Central memory CD8-positive, alpha-beta T cell (primary cell): ENCODE data around the gene SLC45A3.

Experiments
- ATAC-seq: fragments of 150-1000 bp; cut with Tn5 transposase; replicated peaks from 2 replicates; pipeline ENCODE4 v1.10.0; 2022; ENCODE audit warnings: mild to moderate bottlenecking, moderate FRiP score, moderate number of reproducible peaks; ENCODE audit not compliant: poor library complexity, severe bottlenecking; ENCODE audit errors: extremely low read depth
- DNase-seq, 2 donors: peaks; one replicate each; pipeline ENCODE4 v3.0.0; 2021; ENCODE audit warnings: low spot score in 2 of 2
- H3K27ac Mint-ChIP-seq: one replicate; pipeline ENCODE4 v1.8.0; 2022; ENCODE audit warnings: low read depth, mild to moderate bottlenecking, moderate library complexity, mixed read lengths
- H3K27me3 Mint-ChIP-seq: one replicate; pipeline ENCODE4 v1.8.0; 2022; ENCODE audit warnings: mixed read lengths
- H3K36me3 Mint-ChIP-seq: one replicate; pipeline ENCODE4 v1.8.0; 2022; ENCODE audit warnings: mild to moderate bottlenecking, moderate library complexity, mixed read lengths; ENCODE audit not compliant: insufficient read depth
- H3K4me1 Mint-ChIP-seq: one replicate; pipeline ENCODE4 v1.8.0; 2022; ENCODE audit warnings: mixed read lengths
- H3K4me3 Mint-ChIP-seq: one replicate; pipeline ENCODE4 v1.8.0; 2022; ENCODE audit warnings: mild to moderate bottlenecking, moderate library complexity, mixed read lengths
- H3K9me3 Mint-ChIP-seq: one replicate; pipeline ENCODE4 v1.8.0; 2022; ENCODE audit warnings: mixed read lengths

Gene SLC45A3

GRCh38 chr1:205692423-205692822, 12.1 kb upstream of the SLC45A3 start:
- H3K27me3 Mint-ChIP-seq: peaks cover 62% of the 10 kb centered on the region
- DNase-seq: no peak
- H3K27ac Mint-ChIP-seq: no peak overlapping the region
- ATAC-seq: no peak
- no peaks in the 10 kb centered on the region for H3K36me3 Mint-ChIP-seq
- H3K9me3 Mint-ChIP-seq: no peaks in the 10 kb centered on the region
- H3K4me1 Mint-ChIP-seq: no peaks in the 10 kb centered on the region
- H3K4me3 Mint-ChIP-seq: no peak overlapping the region

GRCh38 chr1:205690122-205690756, 9.9 kb upstream of the SLC45A3 start:
- Mint-ChIP-seq H3K36me3 (no peaks in the 10 kb centered on the region), H3K9me3 (no peaks in the 10 kb centered on the region), H3K27ac (no peak overlapping the region), H3K27me3 (peaks cover 51% of the 10 kb centered on the region), H3K4me3 (no peak overlapping the region), H3K4me1 (no peaks in the 10 kb centered on the region)
- DNase-seq: no peak
- no peak for ATAC-seq

DNA sequence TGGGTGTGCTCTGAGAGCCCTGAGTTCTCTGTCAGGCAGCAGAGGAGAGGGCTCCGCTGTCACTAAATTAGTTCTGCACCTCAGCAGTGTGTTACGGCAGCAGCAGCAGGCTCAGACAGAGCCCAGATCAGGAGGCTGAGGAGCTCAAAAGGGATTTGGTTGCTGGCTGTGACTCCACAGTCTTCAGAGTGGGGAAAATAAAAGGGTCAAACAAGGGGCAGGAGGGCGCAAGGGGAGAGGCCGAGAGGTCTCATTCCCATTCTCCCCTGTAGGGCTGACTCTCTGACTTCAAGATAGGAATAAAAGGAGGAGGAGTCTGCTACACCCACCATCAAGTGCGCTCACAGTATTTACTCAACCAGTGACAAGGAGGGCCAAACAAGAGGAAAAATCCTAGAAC, 9.2 kb upstream of the SLC45A3 start:
- no peaks in the 10 kb centered on the region for H3K4me1 Mint-ChIP-seq
- ATAC-seq (no peak), DNase-seq (no peak)
- no peaks in the 10 kb centered on the region for H3K36me3 Mint-ChIP-seq
- no peak overlapping the region for H3K27ac Mint-ChIP-seq
- no peaks in the 10 kb centered on the region for H3K9me3 Mint-ChIP-seq
- H3K4me3 Mint-ChIP-seq: no peak overlapping the region
- peaks cover 51% of the 10 kb centered on the region for H3K27me3 Mint-ChIP-seq

DNA sequence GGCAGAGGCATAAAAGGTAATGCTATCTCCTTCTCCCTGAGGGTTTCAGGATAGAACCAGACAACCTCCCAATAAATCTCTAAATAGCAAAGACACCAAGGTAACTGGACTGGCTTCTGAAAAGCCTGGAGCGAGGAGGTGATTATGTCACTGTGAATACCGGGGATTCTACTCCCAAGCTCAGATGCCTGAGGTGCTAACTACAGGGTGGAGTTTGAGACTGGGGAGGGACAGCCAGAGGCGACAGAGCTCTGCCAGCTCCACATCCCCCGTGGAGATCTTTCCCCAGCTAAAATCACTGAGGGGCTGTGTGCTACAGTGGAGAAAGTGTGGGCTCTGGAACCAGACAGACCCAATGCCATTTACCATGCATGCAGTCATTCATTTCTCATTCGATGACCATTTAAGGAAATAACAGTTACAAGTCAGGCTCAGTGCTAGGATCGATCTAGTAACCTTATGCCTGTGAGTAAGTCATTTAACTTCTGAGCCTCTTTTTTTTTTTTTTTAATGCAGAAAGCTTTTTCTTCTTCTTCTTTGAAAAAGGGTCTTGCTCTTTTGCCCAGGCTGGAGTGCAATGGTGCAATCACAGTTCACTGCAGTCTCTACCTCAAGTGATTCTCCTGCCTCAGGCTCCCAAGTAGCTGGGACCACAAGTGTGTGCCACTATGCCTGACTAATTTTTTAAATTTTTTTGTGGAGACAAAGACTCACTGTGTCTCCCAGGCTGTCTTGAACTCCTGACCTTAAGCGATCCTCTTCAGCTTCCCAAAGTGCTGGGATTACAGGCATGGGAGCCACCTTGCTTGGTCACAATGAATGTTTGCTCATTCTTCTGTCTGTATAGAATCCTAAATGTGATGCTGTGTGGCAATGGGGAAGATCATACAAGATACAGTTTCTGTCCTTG, 8.1 kb upstream of the SLC45A3 start:
- Mint-ChIP-seq H3K4me3 (no peak overlapping the region), H3K27ac (no peak overlapping the region)
- no peak for DNase-seq

GRCh38 chr1:205687242-205687641, 6.9 kb upstream of the SLC45A3 start:
- ATAC-seq (no peak), DNase-seq (no peak)
- peaks cover 37% of the 10 kb centered on the region for H3K27me3 Mint-ChIP-seq

More for the DNA sequence above, 8.1 kb upstream of the SLC45A3 start:
- ATAC-seq: no peak
- Mint-ChIP-seq H3K36me3 (no peaks in the 10 kb centered on the region), H3K9me3 (no peaks in the 10 kb centered on the region), H3K4me1 (no peaks in the 10 kb centered on the region), H3K27me3 (peaks cover 48% of the 10 kb centered on the region)

DNA sequence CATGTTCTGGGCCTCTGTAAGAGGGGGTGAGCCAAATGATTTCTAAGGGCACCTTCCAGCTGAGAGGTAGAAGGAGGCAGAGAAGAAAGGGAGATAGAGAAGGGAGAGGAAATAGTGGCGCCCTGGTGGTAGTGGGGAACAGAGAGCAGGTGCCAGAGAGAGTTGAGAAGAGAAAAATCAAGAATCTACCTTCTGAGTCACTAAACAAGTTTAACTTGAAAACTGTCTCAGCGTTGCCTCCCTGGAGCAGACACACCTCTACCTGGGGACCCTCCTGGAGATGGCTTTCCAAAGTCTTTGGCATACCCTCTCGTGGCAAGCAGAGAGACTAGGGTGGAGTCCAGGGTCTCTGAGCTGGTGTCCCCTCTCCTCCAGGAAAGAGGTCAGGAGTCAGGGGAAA, 1.1 kb upstream of the SLC45A3 start:
- H3K27ac Mint-ChIP-seq: no peak overlapping the region

More at GRCh38 chr1:205687242-205687641, 6.9 kb upstream of the SLC45A3 start:
- no peak overlapping the region for H3K27ac Mint-ChIP-seq
- H3K4me3 Mint-ChIP-seq: no peak overlapping the region
- no peaks in the 10 kb centered on the region for H3K4me1 Mint-ChIP-seq
- no peaks in the 10 kb centered on the region for H3K9me3 Mint-ChIP-seq
- H3K36me3 Mint-ChIP-seq: no peaks in the 10 kb centered on the region

GRCh38 chr1:205678286-205679111, 1.8 kb downstream of the SLC45A3 start:
- ATAC-seq (no peak), DNase-seq (no peak)
- peaks cover 22% of the 10 kb centered on the region for H3K4me1 Mint-ChIP-seq
- peaks cover 13% of the 10 kb centered on the region for H3K27me3 Mint-ChIP-seq
- peaks cover 2% of the 10 kb centered on the region for H3K36me3 Mint-ChIP-seq
- H3K9me3 Mint-ChIP-seq: no peaks in the 10 kb centered on the region
- H3K4me3 Mint-ChIP-seq: peak overlapping the region; percentile 78
- no peak overlapping the region for H3K27ac Mint-ChIP-seq

More for the DNA sequence above, 1.1 kb upstream of the SLC45A3 start:
- Mint-ChIP-seq H3K36me3 (peaks cover 2% of the 10 kb centered on the region), H3K9me3 (no peaks in the 10 kb centered on the region), H3K27me3 (peaks cover 13% of the 10 kb centered on the region), H3K4me1 (peaks cover 22% of the 10 kb centered on the region), H3K4me3 (peak overlapping the region; percentile 78)
- ATAC-seq: no peak
- no peak for DNase-seq

GRCh38 chr1:205677167-205677566, 3.1 kb downstream of the SLC45A3 start:
- no peaks in the 10 kb centered on the region for H3K9me3 Mint-ChIP-seq
- ATAC-seq (no peak), DNase-seq (no peak)
- H3K4me1 Mint-ChIP-seq: peaks cover 22% of the 10 kb centered on the region
- H3K27ac Mint-ChIP-seq: no peak overlapping the region
- peaks cover 14% of the 10 kb centered on the region for H3K27me3 Mint-ChIP-seq
- H3K4me3 Mint-ChIP-seq: no peak overlapping the region
- H3K36me3 Mint-ChIP-seq: peaks cover 2% of the 10 kb centered on the region

DNA sequence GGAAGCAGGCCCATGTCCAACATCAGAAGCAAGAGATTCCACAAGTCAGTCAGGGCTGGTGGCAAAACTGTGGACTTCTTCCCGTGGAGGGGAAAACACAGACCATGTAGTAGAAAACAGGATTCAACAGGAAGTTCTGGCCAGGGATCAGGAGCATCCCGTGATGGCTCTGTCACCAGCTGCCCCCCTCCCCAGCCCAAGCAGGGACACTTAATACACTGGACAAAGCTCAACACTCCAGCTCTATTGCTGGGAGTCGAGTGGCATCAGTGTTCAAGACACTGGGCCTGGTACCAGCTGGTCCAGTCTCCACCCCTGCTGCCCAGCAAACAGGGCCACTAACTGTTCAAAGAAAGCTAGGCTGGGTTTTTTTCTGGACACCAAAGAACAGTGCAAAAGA, 3.7 kb downstream of the SLC45A3 start:
- ATAC-seq (no peak), DNase-seq (no peak)
- Mint-ChIP-seq H3K4me1 (peaks cover 27% of the 10 kb centered on the region), H3K9me3 (no peaks in the 10 kb centered on the region), H3K4me3 (no peak overlapping the region), H3K27ac (no peak overlapping the region), H3K27me3 (peaks cover 19% of the 10 kb centered on the region), H3K36me3 (peaks cover 2% of the 10 kb centered on the region)

DNA sequence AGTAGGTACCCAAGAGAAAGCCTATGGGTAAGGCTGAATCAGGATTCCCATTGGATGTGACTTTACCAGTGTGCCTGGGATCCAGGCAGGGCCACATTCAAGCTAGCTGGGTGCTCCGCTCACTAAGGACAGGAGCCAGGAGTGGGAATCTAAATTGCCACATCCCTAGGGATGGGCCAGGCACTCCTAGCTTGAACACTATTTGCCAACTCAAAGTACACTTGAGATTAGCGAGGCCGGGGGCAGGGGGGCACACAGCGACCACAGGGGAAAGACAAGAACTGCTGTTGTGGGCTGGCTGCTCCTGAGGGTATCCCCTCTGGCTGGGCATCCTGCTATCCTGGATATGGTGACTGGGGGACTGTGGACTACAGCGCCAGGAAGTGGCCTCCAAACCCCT, 4.3 kb downstream of the SLC45A3 start:
- no peak for ATAC-seq
- Mint-ChIP-seq H3K27me3 (peaks cover 19% of the 10 kb centered on the region), H3K36me3 (peaks cover 3% of the 10 kb centered on the region), H3K4me1 (peaks cover 28% of the 10 kb centered on the region), H3K4me3 (no peak overlapping the region), H3K27ac (no peak overlapping the region), H3K9me3 (no peaks in the 10 kb centered on the region)
- no peak for DNase-seq

DNA sequence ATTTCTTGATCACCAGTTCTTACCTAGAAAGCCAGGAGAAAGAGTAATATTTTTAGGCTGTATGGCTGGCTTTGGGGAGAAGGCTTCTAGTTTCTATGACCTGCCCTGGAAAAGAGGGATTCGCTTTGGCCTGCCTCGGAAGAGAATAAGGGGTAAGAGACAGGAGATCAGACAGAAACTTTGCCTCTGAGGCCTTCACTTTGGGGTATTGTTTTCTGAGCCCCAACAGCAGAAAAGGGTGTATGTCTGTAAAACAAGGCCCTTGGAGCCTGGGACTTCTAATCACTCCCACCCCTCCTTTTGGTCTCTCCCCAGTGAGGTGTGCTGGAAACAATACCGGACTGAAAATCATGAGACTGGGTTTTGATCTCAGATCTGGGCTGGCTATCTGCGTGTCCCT, 5.1 kb downstream of the SLC45A3 start:
- Mint-ChIP-seq H3K27me3 (peaks cover 18% of the 10 kb centered on the region), H3K36me3 (peaks cover 3% of the 10 kb centered on the region), H3K4me1 (peaks cover 23% of the 10 kb centered on the region), H3K4me3 (no peak overlapping the region), H3K9me3 (no peaks in the 10 kb centered on the region), H3K27ac (no peak overlapping the region)
- DNase-seq (no peak), ATAC-seq (no peak)

DNA sequence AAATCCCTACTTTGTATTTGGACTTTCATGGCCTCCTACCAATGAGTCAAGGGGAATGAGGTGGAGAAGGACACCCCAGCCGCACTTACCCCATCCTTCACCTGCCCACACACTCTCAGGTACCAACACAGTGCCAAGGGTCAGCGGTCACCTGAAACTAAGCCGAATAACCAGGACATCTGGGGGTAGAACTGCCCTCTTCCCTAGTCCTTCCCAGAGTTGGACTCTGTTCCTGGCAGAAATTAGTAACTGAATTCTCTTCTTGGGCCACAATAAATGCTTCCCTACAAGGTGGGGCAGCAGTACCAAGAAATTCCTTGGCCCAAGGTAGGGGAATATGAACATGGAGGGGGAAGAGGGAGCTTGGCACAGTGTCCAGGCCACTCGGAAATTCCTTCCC, 7.3 kb downstream of the SLC45A3 start:
- H3K4me1 Mint-ChIP-seq: peaks cover 14% of the 10 kb centered on the region
- no peak overlapping the region for H3K4me3 Mint-ChIP-seq
- ATAC-seq (no peak), DNase-seq (no peak)
- H3K27ac Mint-ChIP-seq: no peak overlapping the region
- peaks cover 2% of the 10 kb centered on the region for H3K36me3 Mint-ChIP-seq
- no peaks in the 10 kb centered on the region for H3K9me3 Mint-ChIP-seq
- peaks cover 41% of the 10 kb centered on the region for H3K27me3 Mint-ChIP-seq
